Measurements from ENCODE around the gene MN1.
A peak's percentile ranks its signal among the peaks of the same experiment; 100 is the strongest.

MN1 gene

GRCh38 chr22:27730641-27731433 lies 70.7 kb downstream of the MN1 start:
- no peak for DNase-seq

DNA sequence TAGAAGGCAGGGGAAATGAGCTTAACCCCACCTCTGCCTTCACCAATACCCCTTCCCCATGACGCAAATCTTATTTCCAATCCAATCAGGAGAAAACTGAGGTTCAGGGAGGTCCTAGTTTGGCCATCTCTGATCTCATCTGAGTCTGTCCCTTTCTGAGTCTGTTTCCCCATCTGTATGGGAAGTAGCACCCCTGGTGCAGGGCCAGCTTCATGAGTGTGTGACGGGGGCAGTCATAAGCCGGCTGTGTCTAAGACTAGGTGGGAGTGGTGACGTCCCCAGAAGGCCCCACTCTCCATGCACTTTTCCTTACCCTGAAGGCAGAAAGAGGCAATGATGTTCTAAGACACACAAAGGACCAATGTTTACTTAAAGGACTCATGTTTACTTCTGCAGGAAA lies 72.3 kb downstream of the MN1 start:
- DNase-seq = no peak

DNA sequence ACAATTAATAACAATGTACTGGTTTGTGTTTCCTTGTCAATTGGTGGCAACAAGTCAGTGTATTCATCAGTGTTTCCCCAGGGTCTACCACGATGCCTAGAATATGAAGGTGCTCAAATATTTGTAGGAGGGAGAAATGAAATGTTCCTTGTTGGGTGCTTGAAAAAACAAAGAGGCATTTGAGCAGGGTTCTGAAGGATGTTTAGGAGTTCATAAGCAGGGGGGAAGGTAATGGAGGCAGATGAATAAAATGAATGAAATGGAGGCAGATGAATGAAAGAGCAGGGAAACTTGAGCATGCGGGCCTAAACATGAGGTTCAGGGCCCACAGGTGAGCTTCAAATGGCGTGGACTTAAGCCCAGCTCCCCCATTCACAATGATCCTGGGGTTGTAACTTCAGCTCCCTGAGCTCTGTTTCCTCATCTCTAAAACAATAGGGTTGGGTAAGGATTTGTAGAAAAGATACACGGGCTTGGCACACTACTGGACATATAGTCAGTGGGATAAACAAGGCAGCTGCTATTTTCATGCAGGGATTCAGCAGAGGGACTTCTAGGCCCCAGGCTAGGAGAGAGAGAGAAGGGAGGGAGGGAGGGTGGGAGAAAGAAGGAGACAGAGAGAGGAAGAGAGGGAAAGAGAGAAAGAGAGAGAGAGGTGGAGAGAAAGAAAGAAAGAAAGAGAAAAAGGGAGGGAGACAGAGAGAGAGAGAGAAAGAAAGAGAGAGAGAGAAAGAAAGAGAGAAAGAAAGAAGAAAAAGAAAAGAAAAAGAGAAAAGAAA lies 73.7 kb downstream of the MN1 start:
- no peak for DNase-seq

- no peak for DNase-seq
These were observed 74.7 kb downstream of the MN1 start for GRCh38 chr22:27726686-27727449.

GRCh38 chr22:27726331-27726685 lies 75.2 kb downstream of the MN1 start:
- no peak for DNase-seq

- DNase-seq = no peak
These were observed 75.9 kb downstream of the MN1 start for GRCh38 chr22:27725661-27726060.

DNA sequence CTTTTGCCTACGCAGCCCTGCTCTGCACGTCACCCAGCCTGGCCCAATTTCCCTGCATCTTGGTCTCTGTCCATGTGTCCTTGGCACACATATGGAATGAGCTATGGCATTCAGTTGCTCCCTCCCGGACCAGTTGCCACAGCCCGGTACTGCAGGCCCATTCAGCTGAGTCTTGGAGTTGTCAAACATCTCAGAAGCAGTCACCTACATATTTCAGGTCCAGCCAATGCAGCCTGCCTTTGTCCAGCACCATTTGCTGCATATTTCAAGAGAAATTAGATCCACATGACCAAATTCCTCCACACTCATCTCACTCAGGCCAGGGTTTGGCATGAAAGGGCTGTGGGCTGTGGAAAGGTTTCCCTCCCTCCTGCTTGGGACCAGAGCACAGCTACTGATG lies 76.8 kb downstream of the MN1 start:
- no peak for DNase-seq

- DNase-seq = no peak
These were observed 77.4 kb downstream of the MN1 start for GRCh38 chr22:27724157-27724556.

- no peak for DNase-seq
These were observed 77.8 kb downstream of the MN1 start for GRCh38 chr22:27723708-27724107.

GRCh38 chr22:27723158-27723557 lies 78.4 kb downstream of the MN1 start:
- DNase-seq = no peak

DNA sequence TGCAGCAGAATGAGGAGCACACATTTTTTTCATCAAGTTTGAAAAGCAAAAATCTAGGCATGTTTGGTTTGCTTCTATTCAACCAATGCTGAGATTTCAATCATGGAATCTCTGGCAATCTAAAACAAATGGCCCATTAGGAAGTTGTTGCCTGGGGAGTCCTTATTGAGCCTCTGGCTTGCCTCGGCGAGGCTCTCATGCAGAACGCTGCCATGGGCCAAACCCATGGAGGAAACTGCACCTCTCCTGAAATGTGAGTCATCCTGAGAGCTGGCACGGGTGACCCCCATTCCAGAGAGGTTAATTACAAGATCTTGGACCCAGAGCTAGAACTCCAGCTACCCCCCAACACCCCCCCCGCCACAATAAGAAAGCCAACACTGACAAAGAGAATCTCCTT lies 80.7 kb downstream of the MN1 start:
- DNase-seq = no peak

DNA sequence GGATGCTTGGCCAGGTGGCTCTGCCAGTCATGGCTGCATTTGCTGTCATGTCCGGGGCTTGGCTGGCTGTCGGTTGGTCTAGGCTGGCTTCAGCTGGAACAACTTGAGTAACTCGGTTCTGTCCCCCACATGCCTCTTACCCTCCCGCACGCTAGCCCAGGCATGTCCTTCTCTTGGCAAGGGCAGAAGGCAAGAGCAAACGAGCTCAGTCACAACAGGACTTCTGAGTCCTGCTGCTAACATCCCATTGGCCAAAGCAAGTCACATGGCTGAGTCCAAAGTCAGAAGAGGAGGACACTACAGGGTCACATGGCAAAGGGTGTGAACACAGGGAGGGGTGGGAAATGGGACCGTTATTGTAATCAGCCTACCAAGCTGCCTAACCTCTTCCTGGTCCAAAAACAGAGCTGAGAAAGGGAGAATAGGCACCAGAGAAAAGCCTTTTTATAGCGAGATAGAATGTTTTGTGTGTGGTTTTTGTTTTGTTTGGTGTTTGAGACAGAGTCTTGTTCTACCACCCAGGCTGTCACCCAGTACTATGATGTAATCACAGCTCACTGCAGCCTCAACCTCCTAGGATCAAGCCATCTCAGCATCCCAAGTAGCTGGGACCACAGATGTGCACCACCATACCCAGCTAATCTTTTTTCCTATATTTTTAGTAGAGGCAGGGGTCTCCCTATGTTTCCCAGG lies 81.9 kb downstream of the MN1 start:
- peak; percentile 7 for DNase-seq

- DNase-seq = no peak
These were observed 82.6 kb downstream of the MN1 start for GRCh38 chr22:27719036-27719347.

DNA sequence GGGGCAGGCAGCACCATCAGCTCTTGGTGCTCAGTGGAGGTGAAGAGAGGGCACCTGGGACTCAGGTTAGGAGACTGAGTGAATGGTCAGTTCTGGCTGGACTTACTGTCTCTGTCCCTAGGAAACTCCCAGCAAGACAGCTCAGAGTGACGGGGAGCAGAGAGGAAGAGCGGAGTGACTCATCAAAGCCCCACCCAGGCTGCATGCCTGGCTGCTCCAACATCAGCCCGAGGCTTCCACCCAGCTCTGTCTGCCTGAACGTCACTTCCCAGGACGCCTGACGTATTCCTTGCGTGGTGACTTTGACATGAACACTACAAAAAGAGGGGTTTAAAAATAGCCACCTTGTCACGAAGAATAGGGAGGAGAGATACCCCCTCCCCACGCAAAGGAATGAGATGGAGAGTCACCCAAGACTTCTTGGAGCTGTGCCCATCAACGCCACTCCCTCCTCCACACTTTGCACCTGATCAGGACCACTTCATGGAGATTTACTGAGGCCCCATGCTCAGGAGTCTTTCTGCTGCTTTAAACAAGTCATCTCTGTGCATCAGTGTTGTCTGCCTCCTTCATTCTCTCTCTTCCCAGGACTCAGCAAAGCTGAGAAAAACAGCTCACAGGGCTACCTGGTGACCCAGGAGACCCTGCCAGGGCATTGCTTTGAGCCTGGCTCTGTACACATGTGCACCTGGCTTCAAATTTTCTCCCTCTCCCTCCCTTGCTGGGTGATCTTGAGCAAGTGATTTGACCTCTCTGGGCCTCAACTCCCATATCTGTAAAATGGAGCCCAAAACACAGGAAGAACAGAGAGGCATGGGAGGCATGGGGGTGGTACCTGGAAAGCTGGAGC lies 83.1 kb downstream of the MN1 start:
- DNase-seq = no peak

DNA sequence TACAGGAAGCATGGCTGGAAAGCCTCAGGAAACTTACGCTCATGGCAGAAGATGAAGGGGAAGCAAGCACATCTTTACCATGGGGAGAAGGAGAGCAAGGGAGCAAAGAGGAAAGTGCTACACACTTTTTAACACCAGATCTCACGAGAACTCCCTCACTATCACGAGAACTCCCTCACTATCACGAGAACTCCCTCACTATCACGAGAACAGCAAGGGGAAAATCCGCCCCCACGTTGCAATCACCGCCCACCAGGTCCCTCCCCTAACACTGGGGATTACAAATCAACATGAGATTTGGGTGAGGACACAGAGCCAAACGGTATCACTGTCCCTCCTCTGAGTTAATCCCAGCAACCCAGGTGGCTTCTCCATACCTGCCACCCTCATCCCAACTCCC lies 84.5 kb downstream of the MN1 start:
- DNase-seq = no peak

- no peak for DNase-seq
These were observed 85.5 kb downstream of the MN1 start for GRCh38 chr22:27716074-27716473.

- DNase-seq = no peak
These were observed 86.5 kb downstream of the MN1 start for GRCh38 chr22:27715106-27715505.

GRCh38 chr22:27714068-27714467 lies 87.5 kb downstream of the MN1 start:
- no peak for DNase-seq

- no peak for DNase-seq
These were observed 88.1 kb downstream of the MN1 start for GRCh38 chr22:27713461-27713860.

GRCh38 chr22:27711756-27712155 lies 89.8 kb downstream of the MN1 start:
- DNase-seq = no peak

DNA sequence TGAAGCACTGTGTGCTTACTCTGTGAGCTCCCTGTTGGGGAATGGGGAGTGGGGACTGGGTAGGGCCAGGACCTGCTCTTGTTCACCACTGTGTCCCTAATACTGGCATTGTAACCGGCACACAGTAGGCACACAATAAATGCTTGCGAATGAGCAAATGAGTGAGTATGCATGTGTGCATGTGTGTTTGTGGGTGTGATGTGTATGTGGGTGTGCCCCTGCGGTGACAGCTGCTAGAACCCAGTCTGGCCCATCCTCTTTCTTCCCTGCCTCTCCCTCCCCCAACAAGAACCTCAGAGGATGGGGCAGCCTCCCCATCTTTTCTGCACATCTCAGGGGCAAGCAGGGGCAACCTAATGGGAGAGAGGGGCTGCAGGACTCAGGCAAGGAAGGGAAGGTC lies 90.5 kb downstream of the MN1 start:
- no peak for DNase-seq

DNA sequence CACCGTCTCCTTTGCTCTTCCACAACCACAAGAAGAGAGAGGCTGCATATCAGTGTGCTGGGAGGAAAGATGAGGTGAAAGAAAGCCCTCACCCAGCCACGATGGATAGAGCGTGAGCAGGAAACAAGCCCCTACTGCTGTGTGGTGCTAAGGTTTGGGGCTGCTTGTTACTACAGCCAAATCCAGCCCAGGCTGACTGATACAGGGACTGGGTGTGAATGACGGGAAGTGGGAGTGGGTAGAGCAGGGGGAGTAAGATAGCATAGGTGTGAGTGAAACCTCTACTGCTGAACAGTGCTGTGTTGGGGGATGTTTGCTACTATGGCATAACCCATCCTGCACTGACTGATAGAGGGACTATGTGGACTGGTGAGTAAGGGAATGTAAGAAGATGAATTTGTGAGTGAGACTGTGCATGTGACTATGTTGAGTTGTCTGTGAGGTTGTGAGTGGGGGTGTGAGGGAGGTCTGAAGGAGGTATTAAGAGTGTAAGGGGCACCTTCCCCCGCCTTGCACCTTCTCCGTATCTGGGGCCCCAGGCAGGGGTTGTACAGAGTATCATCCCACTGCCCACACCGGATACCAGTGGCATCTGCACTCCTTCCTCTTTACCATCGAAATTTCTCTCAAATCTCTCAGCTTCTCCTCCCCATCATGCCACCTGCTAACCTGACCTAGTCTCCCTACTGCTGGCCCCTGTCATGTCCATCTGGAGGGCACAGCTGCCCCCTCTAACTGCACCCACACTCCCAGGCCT lies 91.5 kb downstream of the MN1 start:
- no peak for DNase-seq
